SH-SY5Y (cell line): ENCODE data around the gene SPATA32.

Experiments used
- GATA2 ChIP-seq: IDR thresholded peaks from 2 replicates; pipeline ENCODE4 v1.6.1; 2011; ENCODE audit warnings: mild to moderate bottlenecking, low read depth, low read length
- GATA3 ChIP-seq: IDR thresholded peaks from 2 replicates; pipeline ENCODE4 v1.6.1; 2011; ENCODE audit warnings: low read depth, mild to moderate bottlenecking, low read length, moderate library complexity

GRCh38 chr17:45237686-45238085, 24.2 kb downstream of the SPATA32 start:
- no peak for TF ChIP-seq GATA2
- no peak for TF ChIP-seq GATA3
